ENCODE measurements around the gene HOOK2.
"Not testable (repeated sequence)": the region's sequence is repeated elsewhere in the genome, so short reads cannot be mapped to it uniquely, and the experiment has no call there.

Gene HOOK2, protein sequence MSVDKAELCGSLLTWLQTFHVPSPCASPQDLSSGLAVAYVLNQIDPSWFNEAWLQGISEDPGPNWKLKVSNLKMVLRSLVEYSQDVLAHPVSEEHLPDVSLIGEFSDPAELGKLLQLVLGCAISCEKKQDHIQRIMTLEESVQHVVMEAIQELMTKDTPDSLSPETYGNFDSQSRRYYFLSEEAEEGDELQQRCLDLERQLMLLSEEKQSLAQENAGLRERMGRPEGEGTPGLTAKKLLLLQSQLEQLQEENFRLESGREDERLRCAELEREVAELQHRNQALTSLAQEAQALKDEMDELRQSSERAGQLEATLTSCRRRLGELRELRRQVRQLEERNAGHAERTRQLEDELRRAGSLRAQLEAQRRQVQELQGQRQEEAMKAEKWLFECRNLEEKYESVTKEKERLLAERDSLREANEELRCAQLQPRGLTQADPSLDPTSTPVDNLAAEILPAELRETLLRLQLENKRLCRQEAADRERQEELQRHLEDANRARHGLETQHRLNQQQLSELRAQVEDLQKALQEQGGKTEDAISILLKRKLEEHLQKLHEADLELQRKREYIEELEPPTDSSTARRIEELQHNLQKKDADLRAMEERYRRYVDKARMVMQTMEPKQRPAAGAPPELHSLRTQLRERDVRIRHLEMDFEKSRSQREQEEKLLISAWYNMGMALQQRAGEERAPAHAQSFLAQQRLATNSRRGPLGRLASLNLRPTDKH

DNA sequence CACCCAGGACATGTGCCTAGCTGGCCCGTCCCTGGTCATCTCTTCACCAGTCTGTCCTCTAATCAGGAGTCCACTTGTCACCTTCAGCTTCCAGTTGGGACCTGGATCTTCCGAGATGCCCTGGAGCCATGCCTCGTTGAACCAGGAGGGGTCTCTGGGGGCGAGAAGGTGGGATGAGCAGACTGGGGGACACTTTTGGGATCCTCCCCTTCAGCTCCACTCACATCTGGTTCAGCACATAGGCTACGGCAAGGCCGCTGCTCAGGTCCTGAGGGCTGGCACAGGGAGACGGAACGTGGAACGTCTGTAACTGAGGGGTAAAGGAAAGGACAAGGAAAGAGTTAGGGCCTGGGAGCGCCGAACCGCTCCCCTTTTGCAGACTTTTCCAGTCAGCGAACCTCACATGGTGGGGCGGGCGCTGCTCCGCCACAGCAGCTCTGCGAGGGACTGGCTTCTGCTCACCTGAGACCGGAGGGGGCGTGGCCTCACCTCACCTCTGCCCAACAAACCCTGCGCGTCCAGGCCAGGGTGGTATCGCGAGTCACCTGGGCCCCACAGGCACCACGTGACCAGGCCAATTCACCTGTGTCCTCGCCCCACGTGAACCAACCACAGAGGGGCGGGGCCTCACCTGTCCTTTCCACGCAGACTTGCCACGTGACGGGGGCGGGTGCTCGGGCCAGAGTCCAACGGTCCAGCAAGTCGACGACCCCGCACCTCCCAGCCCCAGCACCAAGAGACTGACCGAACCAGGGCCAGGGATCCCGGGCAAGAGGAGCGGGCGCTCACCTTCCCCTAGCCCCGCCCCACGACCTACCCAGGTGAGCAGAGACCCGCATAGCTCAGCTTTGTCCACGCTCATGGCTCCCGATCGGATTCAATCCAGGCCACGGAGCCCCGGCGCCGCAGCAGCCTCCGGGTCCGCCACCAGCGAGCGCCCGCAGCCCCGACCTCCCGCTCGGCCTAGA is at the start of gene HOOK2:
Gene HOOK2 (minus strand): TSS at position 965 of the 968 bp plus-strand sequence. CDS start 103 bp downstream, at position 862.
- POLR2A ChIA-PET: interaction anchor here (2.7 kb wide), 1 partner anchor 17 kb away, joined by 21 read pairs; the partner anchor contains the start of gene JUNB

DNA sequence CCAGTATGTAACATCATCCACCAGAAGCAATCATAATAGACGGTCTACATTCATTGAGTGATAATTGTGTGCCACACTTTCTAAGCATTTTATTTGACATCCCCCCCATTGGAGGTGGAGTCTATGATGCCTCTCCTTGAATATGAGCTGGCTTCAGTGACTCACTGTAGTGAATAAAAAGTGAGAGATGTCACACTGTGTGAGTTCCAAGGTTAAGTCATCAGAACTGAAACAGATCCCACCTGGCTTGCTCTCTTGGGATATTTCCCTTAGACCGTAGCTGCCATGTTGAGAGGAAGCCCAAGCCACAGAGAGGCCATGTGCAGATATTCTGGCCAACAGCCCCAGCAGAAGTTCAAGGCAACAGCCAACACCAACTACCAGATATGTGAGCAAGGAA is 46.4 kb upstream of the HOOK2 start:
- H3K4me3 ChIP-seq (ENCODE audit: low read depth, low read length): no peak overlapping the region
- no peak for DNase-seq (ENCODE audit: low read depth, low spot score)
- TF ChIP-seq, protein P1, sequence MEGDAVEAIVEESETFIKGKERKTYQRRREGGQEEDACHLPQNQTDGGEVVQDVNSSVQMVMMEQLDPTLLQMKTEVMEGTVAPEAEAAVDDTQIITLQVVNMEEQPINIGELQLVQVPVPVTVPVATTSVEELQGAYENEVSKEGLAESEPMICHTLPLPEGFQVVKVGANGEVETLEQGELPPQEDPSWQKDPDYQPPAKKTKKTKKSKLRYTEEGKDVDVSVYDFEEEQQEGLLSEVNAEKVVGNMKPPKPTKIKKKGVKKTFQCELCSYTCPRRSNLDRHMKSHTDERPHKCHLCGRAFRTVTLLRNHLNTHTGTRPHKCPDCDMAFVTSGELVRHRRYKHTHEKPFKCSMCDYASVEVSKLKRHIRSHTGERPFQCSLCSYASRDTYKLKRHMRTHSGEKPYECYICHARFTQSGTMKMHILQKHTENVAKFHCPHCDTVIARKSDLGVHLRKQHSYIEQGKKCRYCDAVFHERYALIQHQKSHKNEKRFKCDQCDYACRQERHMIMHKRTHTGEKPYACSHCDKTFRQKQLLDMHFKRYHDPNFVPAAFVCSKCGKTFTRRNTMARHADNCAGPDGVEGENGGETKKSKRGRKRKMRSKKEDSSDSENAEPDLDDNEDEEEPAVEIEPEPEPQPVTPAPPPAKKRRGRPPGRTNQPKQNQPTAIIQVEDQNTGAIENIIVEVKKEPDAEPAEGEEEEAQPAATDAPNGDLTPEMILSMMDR (IDR thresholded peaks at IDR 0.05; ENCODE audit: insufficient read depth, low read length, missing control alignments): no peak
- POLR2A ChIA-PET: no interaction called here
- CTCF ChIA-PET: interaction anchor here (0.7 to 2.3 kb wide), 5 partner anchors 9 to 45 kb away, joined by 3 to 8 read pairs (median 3); no protein-coding TSS in a partner anchor

More for the DNA sequence above, at the start of gene HOOK2:
- TF ChIP-seq, protein P1 (IDR thresholded peaks at IDR 0.05; ENCODE audit: insufficient read depth, low read length, missing control alignments): no peak
- peak within 1 kb of the TSS; percentile 86 for H3K4me3 ChIP-seq (ENCODE audit: low read depth, low read length)
- CTCF ChIA-PET: interaction anchor here (1.2 to 29.3 kb wide), 9 partner anchors 8 to 73 kb away, joined by 3 to 1565 read pairs (median 8); partner anchors contain the start of genes JUNB, PRDX2, RNASEH2A and THSD8
- no peak for DNase-seq (ENCODE audit: low read depth, low spot score)

DNA sequence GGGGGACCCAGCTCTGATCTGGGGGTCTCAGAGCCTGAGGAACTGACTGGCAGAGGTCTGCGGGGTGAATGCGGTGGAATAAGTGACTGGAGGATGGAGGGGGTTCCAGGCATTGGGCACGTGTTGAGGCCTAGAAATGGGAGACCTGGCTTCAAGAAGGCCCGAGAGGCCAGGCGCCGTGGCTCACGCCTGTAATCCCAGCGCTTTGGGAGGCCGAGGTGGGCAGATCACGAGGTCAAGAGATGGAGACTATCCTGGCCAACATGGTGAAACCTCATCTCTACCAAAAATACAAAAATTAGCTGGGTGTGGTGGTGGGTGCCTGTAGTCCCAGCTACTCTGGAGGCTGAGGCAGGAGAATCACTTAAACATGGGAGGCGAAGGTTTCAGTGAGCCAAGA is 42.5 kb upstream of the HOOK2 start:
- H3K4me3 ChIP-seq (ENCODE audit: low read depth, low read length); POLR2A ChIA-PET; DNase-seq (ENCODE audit: low read depth, low spot score): not testable (repeated sequence)
- CTCF ChIA-PET: interaction anchor here (0.8 to 4.6 kb wide), 6 partner anchors 21 to 60 kb away, joined by 3 to 15 read pairs (median 6); no protein-coding TSS in a partner anchor

DNA sequence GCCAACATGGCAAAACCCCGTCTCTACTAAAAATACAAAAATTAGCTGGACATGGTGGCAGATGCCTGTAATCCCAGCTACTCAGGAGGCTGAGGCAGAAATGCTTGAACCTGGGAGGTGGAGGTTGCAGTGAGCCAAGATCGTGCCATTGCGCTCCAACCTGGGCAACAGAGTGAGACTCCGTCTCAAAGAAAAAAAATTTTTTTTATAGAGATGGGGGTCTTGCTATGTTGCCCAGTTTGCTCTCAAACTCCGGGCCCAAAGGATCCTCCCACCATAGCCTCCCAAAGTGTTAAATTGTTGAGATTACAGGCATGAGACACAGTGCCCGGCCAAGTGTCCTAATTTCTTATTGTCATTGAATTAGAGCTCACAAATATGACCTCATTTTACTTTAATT is 41.8 kb upstream of the HOOK2 start:
- H3K4me3 ChIP-seq (ENCODE audit: low read depth, low read length); POLR2A ChIA-PET; DNase-seq (ENCODE audit: low read depth, low spot score): not testable (repeated sequence)
- CTCF ChIA-PET: interaction anchor here (0.8 to 4.6 kb wide), 4 partner anchors 21 to 57 kb away, joined by 3 to 15 read pairs (median 6); no protein-coding TSS in a partner anchor

DNA sequence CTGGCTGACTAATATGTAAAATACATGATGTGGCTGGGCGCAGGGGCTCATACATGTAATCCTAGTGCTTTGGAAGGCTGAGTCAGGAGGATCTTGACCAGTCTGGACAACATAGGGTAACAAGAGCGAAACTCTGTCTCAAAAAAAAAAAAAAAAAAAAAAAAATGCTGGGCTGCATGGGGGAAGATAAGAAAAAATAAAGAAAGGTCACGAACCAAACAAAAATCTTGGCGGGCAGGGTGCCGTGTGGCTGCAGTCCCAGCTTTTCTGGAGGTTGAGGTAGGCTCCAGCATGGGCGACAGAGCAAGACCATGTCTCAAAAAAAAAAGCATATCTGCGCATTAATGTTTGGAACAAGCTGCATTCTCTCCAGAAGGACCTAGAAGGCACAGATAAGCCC is 39.7 kb upstream of the HOOK2 start:
- ChIA-PET CTCF (interaction anchor here (0.6 to 3.6 kb wide), 6 partner anchors 10 to 49 kb away, joined by 4 to 15 read pairs (median 4); partner anchors contain the start of gene RTBDN), POLR2A (no interaction called here)
- TF ChIP-seq, protein P1 (IDR thresholded peaks at IDR 0.05; ENCODE audit: insufficient read depth, low read length, missing control alignments): no peak
- H3K4me3 ChIP-seq (ENCODE audit: low read depth, low read length): no peak overlapping the region
- no peak for DNase-seq (ENCODE audit: low read depth, low spot score)

DNA sequence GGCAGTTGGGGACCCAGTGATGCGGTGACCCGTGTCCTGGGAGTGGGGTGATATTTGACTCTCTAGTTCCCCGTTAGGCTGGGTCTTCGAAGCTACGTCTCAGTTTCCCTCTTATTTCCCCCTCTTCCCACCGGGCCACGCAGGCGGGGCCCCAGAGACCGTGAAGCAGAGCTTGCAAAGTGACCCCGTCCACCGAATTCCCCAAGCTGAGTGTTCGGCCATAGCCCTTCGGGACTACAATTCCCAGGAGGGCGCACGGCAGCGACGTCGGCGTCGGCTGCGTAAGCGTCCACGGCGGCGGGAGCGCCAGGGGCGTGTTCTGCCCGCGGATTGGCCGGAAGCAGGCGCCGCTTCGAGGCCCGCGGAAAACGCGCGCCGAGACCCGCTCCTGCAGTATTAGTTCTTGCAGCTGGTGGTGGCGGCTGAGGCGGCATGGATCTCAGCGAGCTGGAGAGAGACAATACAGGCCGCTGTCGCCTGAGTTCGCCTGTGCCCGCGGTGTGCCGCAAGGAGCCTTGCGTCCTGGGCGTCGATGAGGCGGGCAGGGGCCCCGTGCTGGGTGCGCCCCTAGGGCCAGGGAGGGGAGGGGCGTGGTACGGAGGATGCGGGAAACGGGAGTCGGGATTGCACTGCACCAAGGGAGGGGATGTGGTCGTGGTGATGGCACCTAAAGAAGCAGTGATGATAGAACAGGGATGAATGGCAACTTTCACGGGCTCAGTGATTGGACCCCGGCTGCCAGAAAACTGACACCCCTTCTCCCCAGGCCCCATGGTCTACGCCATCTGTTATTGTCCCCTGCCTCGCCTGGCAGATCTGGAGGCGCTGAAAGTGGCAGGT is 31.1 kb upstream of the HOOK2 start, which contains the start of gene RNASEH2A:
Gene RNASEH2A (plus strand): TSS at position 343 of the 840 bp plus-strand sequence. CDS start 90 bp downstream, at position 433.
- TF ChIP-seq, protein P1 (IDR thresholded peaks at IDR 0.05; ENCODE audit: insufficient read depth, low read length, missing control alignments): no peak
- POLR2A ChIA-PET: interaction anchor here (0.6 to 1.0 kb wide), 4 partner anchors 15 to 40 kb away, joined by 3 to 5 read pairs (median 3); partner anchors contain the start of gene JUNB
- DNase-seq (ENCODE audit: low read depth, low spot score): no peak
- H3K4me3 ChIP-seq (ENCODE audit: low read depth, low read length): peak within 1 kb of the TSS; percentile 87
- CTCF ChIA-PET: interaction anchor here (0.8 to 18.0 kb wide), 7 partner anchors 10 to 130 kb away, joined by 3 to 1565 read pairs (median 4); partner anchors contain the start of genes BEST2 and HOOK2
